Measurements from ENCODE around the gene PTK6.
"Not testable (repeated sequence)": the region's sequence is repeated elsewhere in the genome, so short reads cannot be mapped to it uniquely, and the experiment has no call there.

Gene PTK6

DNA sequence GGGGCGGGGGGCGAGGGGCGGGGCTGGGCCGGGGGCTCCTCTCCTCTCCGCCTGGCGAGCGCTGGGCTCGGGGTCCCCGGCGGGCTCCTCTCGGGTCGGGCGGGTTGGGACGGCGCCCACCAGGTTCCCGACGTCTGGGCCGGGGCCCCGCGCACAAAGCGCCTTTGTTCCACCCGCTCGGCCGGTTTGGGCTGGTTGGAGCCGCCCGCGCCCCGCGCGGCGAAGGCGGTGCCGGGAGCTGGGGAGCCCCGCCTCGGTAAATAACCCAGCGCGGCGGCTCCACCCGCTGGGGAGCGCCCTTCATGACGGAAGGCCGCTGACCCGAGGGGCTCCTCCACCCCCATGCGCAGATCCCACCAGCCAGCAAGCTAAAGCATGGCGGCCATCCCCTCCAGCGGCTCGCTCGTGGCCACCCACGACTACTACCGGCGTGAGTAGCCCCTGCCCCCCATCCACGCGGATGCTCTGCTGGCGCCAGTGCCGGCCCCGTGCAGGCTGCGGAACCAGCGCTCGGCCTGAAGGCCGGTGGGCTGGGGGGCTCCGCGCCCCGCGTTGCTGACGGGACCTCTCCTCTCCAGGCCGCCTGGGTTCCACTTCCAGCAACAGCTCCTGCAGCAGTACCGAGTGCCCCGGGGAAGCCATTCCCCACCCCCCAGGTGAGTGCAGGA lies 16.1 kb downstream of the PTK6 start:
- H3K9ac ChIP-seq, result peak overlapping the region; percentile 84 to 92 (median 88)
- H3K4me1 ChIP-seq, result peaks cover 25 to 61% (median 46%) of the 10 kb centered on the region in 10 experiments

DNA sequence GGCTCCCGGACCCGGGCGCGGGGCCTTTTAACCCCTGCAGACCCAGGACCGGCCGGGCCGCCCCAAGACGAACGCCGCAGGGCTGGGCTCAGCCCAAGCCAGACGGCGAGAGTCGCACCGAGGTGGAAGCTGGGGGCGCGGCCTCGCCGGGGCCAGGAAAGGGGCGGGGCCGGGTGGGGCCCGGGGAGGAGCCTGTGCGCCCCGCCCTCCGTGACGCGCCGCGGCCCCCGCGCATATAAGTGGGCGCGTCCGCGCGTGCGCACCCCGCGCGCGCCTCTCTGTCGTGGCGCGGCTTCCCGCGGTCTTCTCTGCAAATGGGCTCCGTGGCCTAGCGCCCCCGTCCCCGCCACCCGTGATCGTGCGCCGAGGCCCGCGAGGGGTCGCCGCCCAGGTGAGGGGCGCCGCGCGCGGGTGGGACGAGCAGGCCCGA lies 16.7 kb downstream of the PTK6 start, which contains the start of gene PPDPF:
TSS of gene PPDPF (plus strand) at position 262 of the 430 bp plus-strand sequence. CDS start 544 bp downstream, outside the sequence.
- peaks cover 21 to 46% (median 38%) of the 10 kb centered on the region in 11 experiments; a peak in 21 of 22 replicates for H4K20me1 ChIP-seq
- peaks cover 16 to 20% (median 19%) of the 10 kb centered on the region in 11 experiments for H3K36me3 ChIP-seq
- no peaks in the 10 kb centered on the region; a peak in 1 of 22 replicates for H3K27me3 ChIP-seq
- no peak for TF ChIP-seq Cebpa-rat (IDR thresholded peaks at IDR 0.05)
- H3K9ac ChIP-seq, result peak within 1 kb of the TSS; percentile 84 to 92 (median 88)
- H3K4me1 ChIP-seq, result peaks cover 20 to 56% (median 41%) of the 10 kb centered on the region in 10 experiments
- peak within 1 kb of the TSS; percentile 93 to 100 (median 99) for H3K4me2 ChIP-seq
- peak within 1 kb of the TSS; percentile 78 to 94 (median 88) for H3K4me3 ChIP-seq
- H3K9me3 ChIP-seq (replicated peaks in 1 of 11), result peaks cover 8 to 12% (median 10%) of the 10 kb centered on the region in 11 experiments; a peak in 19 of 22 replicates
- H3K27ac ChIP-seq, result peak within 1 kb of the TSS; percentile 75 to 92 (median 85)

More for the DNA sequence above, 16.1 kb downstream of the PTK6 start:
- TF ChIP-seq Cebpa-rat (IDR thresholded peaks at IDR 0.05), result no peak
- H4K20me1 ChIP-seq, result peaks cover 21 to 49% (median 38%) of the 10 kb centered on the region in 11 experiments; a peak in 21 of 22 replicates
- peak overlapping the region; percentile 93 to 100 (median 99) for H3K4me2 ChIP-seq
- H3K4me3 ChIP-seq, result peak overlapping the region; percentile 78 to 94 (median 88)
- no peaks in the 10 kb centered on the region; a peak in 1 of 22 replicates for H3K27me3 ChIP-seq
- H3K9me3 ChIP-seq (replicated peaks in 1 of 11), result peaks cover 8 to 12% (median 10%) of the 10 kb centered on the region in 11 experiments; a peak in 19 of 22 replicates
- peaks cover 16 to 20% (median 19%) of the 10 kb centered on the region in 11 experiments for H3K36me3 ChIP-seq
- H3K27ac ChIP-seq, result peak overlapping the region; percentile 75 to 92 (median 85)

DNA sequence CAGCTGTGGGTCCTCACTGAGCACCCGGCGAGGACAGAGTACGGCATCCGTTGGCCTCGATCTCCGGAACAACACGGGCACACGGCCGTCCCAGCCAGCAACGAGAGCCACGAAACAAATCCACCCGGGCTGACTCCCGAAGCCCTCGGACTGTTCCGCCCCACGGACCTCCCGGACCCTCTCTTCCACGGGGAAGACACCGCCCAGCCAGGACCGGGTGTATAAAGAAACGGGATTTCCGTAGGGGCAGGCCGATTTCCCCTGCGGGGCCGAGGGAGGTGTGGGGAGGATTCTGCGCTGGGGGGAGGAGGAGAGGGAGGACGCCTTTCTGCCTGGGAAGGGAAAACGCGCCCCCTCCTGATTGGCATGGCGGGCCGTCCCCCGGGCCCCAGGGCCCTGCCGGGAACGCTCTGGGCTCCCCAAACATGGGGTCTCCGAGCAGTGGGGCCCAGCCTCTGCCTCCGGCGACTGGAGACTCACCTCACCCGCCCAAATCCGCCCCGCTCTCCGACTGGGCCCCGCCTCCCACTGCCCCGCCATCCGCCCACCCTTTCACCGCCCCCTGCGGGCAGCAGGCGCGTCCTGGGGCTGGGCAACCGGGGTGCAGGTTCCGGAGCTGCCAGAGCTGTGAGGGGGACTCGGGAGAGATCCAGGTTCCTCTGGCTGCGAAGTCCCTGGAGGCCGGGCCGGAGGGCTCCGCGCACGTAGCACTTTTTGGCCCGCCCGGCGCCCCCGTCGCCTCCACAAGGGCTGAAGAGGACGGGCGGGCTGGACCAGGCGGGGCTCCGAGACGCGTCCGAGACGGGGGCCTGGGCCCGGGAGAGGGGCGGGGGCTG lies 17.3 kb downstream of the PTK6 start:
- Histone ChIP-seq H3K9me3 (replicated peaks in 1 of 11) (peaks cover 8 to 16% (median 10%) of the 10 kb centered on the region in 11 experiments; a peak in 20 of 22 replicates), H3K9ac (peak overlapping the region; percentile 84 to 92 (median 88)), H3K36me3 (peaks cover 16 to 20% (median 19%) of the 10 kb centered on the region in 11 experiments), H3K4me1 (peaks cover 20 to 52% (median 37%) of the 10 kb centered on the region in 10 experiments), H4K20me1 (peaks cover 21 to 41% (median 33%) of the 10 kb centered on the region in 11 experiments; a peak in 21 of 22 replicates), H3K4me2 (peak overlapping the region; percentile 76 to 99 (median 95)), H3K27ac (peak overlapping the region; percentile 75 to 92 (median 85); a peak in 21 of 22 replicates), H3K4me3 (peak overlapping the region; percentile 78 to 94 (median 88)), H3K27me3 (no peaks in the 10 kb centered on the region; a peak in 1 of 22 replicates)
- TF ChIP-seq Cebpa-rat (IDR thresholded peaks at IDR 0.05), result no peak

DNA sequence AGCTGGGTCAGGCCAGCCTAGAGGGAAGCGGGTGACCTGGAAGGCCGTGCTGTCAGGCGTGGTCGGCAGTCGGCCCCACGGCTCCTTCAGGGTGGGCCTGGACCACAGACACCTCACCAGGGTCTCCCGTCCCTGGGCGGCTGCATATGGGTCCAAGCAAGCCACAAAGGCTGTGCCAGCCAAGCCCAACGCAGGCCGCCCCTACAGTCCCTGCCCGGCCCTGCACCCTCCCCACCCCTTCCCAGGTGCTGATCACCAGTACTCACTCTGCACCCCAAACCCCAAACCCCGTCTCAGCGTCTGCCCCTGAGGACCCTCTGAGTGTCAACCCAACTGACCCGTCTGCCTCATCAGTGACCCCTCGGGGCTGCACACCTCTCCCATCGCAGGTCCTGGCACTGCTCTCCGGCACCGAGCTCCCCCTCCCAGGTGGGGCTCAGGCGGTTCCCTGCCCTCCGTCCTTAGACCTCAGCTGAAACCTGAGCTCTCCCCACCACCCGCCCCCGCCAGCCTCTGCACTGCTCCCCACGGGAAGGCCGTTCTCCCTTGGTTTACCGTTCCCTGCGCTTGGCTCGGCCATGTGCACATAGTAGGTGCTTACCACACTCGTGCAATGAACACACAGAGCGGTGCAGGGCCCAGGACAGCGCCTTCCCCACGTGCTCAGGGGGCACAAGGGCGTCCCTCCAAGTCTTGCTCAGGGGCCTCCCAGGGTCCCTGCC lies 18.1 kb downstream of the PTK6 start:
- H3K27ac ChIP-seq, result peak overlapping the region in 10 of 11 experiments; percentile 75 to 92 (median 86); a peak in 19 of 22 replicates

DNA sequence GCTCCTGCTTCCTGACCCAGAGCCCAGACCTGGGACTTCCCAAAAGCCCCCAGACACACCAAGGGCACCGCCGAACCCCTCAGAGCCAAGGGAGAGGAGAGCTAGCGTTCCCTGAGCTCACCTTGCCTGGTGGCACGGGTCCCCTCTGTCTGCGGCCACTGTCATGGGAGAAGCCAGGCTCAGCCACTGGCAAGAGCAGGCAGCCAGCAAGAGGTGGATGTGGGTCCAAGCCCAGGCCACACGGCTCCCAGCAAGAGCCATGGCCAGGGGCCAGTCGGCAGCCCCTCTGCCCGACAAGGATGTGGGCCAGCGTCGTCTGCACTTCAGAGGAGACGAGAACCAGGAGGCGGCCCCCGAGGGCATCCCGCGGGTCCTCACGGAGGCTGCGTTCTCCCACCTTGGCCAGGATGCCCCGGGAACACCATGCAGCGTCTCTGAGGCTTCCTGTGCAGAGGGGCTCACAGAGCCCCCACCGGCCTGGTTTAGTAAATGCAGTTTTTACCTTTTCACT lies 18.8 kb downstream of the PTK6 start:
- Histone ChIP-seq H3K4me1 (peaks cover 20 to 47% (median 35%) of the 10 kb centered on the region in 10 experiments), H4K20me1 (peaks cover 16 to 27% (median 22%) of the 10 kb centered on the region in 11 experiments; a peak in 21 of 22 replicates), H3K4me2 (peak overlapping the region in 9 of 11 experiments; percentile 76 to 99 (median 93); a peak in 15 of 22 replicates), H3K36me3 (peaks cover 12 to 14% (median 13%) of the 10 kb centered on the region in 11 experiments), H3K9me3 (replicated peaks in 1 of 11) (peaks cover 5 to 22% (median 19%) of the 10 kb centered on the region in 11 experiments; a peak in 21 of 22 replicates), H3K27ac (no peak overlapping the region), H3K27me3 (no peaks in the 10 kb centered on the region; a peak in 1 of 22 replicates), H3K9ac (no peak overlapping the region), H3K4me3 (no peak overlapping the region)
- no peak for TF ChIP-seq Cebpa-rat (IDR thresholded peaks at IDR 0.05)

More for the DNA sequence above, 18.1 kb downstream of the PTK6 start:
- H3K4me2 ChIP-seq, result peak overlapping the region; percentile 76 to 99 (median 95)
- peaks cover 10 to 23% (median 18%) of the 10 kb centered on the region in 11 experiments; a peak in 20 of 22 replicates for H3K9me3 ChIP-seq (replicated peaks in 1 of 11)
- H3K4me3 ChIP-seq, result peak overlapping the region; percentile 78 to 94 (median 88)
- H3K9ac ChIP-seq, result peak overlapping the region; percentile 84 to 92 (median 88)
- H4K20me1 ChIP-seq, result peaks cover 16 to 34% (median 27%) of the 10 kb centered on the region in 11 experiments; a peak in 21 of 22 replicates
- H3K27me3 ChIP-seq, result no peaks in the 10 kb centered on the region; a peak in 1 of 22 replicates
- TF ChIP-seq Cebpa-rat (IDR thresholded peaks at IDR 0.05), result no peak
- H3K36me3 ChIP-seq, result peaks cover 16 to 20% (median 19%) of the 10 kb centered on the region in 11 experiments
- peaks cover 20 to 52% (median 35%) of the 10 kb centered on the region in 10 experiments for H3K4me1 ChIP-seq

DNA sequence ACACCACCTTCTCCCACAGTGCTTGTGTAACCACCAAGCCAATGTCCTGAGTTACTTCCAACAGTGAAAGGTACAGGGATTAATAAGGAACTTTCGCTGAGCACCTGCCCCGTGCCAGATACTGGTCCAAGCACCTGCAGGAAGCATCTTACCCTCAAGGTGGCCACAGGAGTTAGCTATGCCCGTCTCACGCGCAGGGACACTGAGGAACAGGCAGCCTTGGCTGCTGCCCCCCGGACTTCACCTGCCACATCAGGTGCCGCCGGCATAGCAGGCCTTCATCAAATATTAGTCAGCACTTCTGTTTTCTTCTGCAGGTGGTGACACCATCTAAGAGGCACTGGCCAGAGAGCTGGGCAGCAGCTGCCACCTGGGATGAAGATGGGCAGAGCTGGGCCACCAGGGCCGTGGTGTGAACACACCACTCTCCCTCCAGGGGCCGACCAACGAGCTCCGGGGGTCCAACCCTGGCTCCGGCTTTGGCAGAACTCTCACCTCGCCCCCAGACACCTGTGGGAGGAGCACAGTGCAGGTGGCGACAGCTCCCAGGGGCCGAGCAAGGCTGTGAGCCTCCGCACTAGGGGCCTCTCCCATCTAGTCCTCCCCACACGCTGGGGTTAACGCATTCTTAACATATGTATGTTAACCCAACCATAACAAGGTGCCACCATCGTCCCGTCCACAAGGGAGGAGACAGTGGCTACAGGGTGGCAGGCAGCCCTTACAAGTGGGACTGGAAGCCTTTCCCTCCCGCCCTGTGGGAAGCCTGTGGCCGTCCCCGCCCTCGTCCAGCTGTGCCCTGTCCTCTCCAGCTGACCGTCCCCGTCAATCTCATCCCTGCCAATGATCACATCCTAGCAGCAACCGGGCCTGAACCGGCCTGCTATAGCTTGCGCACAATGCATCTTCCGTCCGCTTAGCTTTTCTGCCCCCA lies 19.5 kb downstream of the PTK6 start:
- Histone ChIP-seq H3K9me3 (replicated peaks in 1 of 11) (peaks cover 3 to 22% (median 16%) of the 10 kb centered on the region in 11 experiments; a peak in 21 of 22 replicates), H3K27ac (no peak overlapping the region), H4K20me1 (peaks cover 14 to 22% (median 16%) of the 10 kb centered on the region in 11 experiments; a peak in 21 of 22 replicates), H3K4me3 (no peak overlapping the region), H3K4me1 (peaks cover 20 to 43% (median 34%) of the 10 kb centered on the region in 10 experiments), H3K27me3 (no peaks in the 10 kb centered on the region; a peak in 1 of 22 replicates), H3K9ac (no peak overlapping the region), H3K4me2 (peak overlapping the region in 7 of 11 experiments; percentile 2 to 96 (median 86); a peak in 7 of 22 replicates), H3K36me3 (peaks cover 7 to 8% (median 7%) of the 10 kb centered on the region in 11 experiments; a peak in 18 of 22 replicates)
- no peak for TF ChIP-seq Cebpa-rat (IDR thresholded peaks at IDR 0.05)

DNA sequence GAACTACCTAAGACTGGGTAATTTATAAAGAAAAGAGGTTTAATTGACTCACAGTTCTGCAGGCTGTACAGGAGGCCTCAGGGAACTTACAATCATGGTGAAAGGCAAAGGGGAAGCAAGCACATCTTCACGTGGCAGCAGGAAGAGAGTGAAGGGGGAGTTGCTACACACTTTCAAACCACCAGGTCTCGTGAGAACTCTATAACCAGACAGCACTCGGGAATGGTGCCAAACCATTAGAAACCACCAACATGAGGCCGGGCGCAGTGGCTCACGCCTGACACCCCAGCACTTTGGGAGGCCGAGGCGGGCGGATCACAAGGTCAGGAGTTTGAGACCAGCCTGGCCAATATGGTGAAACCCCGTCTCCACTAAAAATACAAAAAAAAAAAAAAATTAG lies 22.7 kb downstream of the PTK6 start:
- peaks cover 9 to 31% (median 22%) of the 10 kb centered on the region in 10 experiments for H3K4me1 ChIP-seq
- not testable (repeated sequence) for H3K36me3 ChIP-seq

More for the DNA sequence above, 22.7 kb downstream of the PTK6 start:
- peaks cover 3 to 27% (median 16%) of the 10 kb centered on the region in 11 experiments; a peak in 21 of 22 replicates for H3K9me3 ChIP-seq (replicated peaks in 1 of 11)
- H3K27me3 ChIP-seq, H3K27ac ChIP-seq, H3K4me3 ChIP-seq, H4K20me1 ChIP-seq, H3K9ac ChIP-seq: not testable (repeated sequence)
- 0 out of 22 replicates have a peak overlapping the region, but pooled peaks of 1 of the 11 experiments have one; percentile 2 for H3K4me2 ChIP-seq

All from BLaER1 treated with 17β-estradiol and CSF1 and Interleukin-3, amounts not matched to agents 10 nM and 100 nM (cell line).